Measurements from ENCODE around the gene TBXT. TPM values are rescaled to one million over a fixed set of nuclear protein-coding genes. Genes with fewer than 3 reads are reported as not detected.

The TBXT gene
- total RNA-seq (not detected), polyA plus RNA-seq (not detected)
- long read RNA-seq, donor 1 = 0 reads
- long read RNA-seq, donor 2 = 0 reads
- long read RNA-seq, donor 3 = 0 reads

GRCh38 chr6:166167801-166168615 lies at the start of gene TBXT:
TBXT (minus strand) TSS chr6:166167851; CDS start chr6:166167591, 260 bp downstream.
- TF ChIP-seq CTCF (IDR thresholded peaks at IDR 0.05) = no peak
- no peak for TF ChIP-seq EP300 (IDR thresholded peaks at IDR 0.05)
- no peak for TF ChIP-seq POLR2A (IDR thresholded peaks at IDR 0.05)
- H3K36me3 ChIP-seq = no peaks in the 10 kb centered on the region
- intact Hi-C loops (cut with DNase I) = no loop called here
- no peak for DNase-seq
- no peak within 1 kb of the TSS for H3K4me3 ChIP-seq
- H3K9me3 ChIP-seq = no peaks in the 10 kb centered on the region
- H3K27me3 ChIP-seq = peaks cover 3% of the 10 kb centered on the region
- peaks cover 3% of the 10 kb centered on the region for H3K4me1 ChIP-seq (ENCODE audit: insufficient read depth)
- WGBS, 3 donors = 0 to 3% (median 1%) methylated on average over 47 to 79 of the region's 79 CpGs
- no peak within 1 kb of the TSS for H3K27ac ChIP-seq

- Histone ChIP-seq H3K36me3 (no peaks in the 10 kb centered on the region), H3K27ac (no peak overlapping the region), H3K9me3 (no peaks in the 10 kb centered on the region), H3K27me3 (no peaks in the 10 kb centered on the region), H3K4me3 (no peak overlapping the region), H3K4me1 (ENCODE audit: insufficient read depth) (no peaks in the 10 kb centered on the region)
- intact Hi-C loops (cut with DNase I) = no loop called here
- 79 to 85% (median 82%) methylated on average over 3 of the region's 3 CpGs for WGBS, 3 donors
- no peak for TF ChIP-seq POLR2A (IDR thresholded peaks at IDR 0.05)
- TF ChIP-seq CTCF (IDR thresholded peaks at IDR 0.05) = no peak
- TF ChIP-seq EP300 (IDR thresholded peaks at IDR 0.05) = no peak
- no peak for DNase-seq
These were observed 39.6 kb upstream of the TBXT start for GRCh38 chr6:166207284-166207561.

- H3K27me3 ChIP-seq = no peaks in the 10 kb centered on the region
- H3K27ac ChIP-seq = no peak overlapping the region
- no peak overlapping the region for H3K4me3 ChIP-seq
- WGBS, 3 donors = 42 to 52% (median 44%) methylated on average over 8 of the region's 8 CpGs
- TF ChIP-seq POLR2A (IDR thresholded peaks at IDR 0.05) (no peak), EP300 (IDR thresholded peaks at IDR 0.05) (no peak), CTCF (IDR thresholded peaks at IDR 0.05) (no peak)
- H3K4me1 ChIP-seq (ENCODE audit: insufficient read depth) = no peaks in the 10 kb centered on the region
- DNase-seq = no peak
- intact Hi-C loops (cut with DNase I) = no loop called here
- no peaks in the 10 kb centered on the region for H3K36me3 ChIP-seq
- H3K9me3 ChIP-seq = no peaks in the 10 kb centered on the region
These were observed 39.0 kb upstream of the TBXT start for GRCh38 chr6:166206510-166207283.

GRCh38 chr6:166206066-166206465 lies 38.4 kb upstream of the TBXT start:
- H3K27me3 ChIP-seq = no peaks in the 10 kb centered on the region

More at GRCh38 chr6:166206066-166206465, 38.4 kb upstream of the TBXT start:
- WGBS, 3 donors = 75 to 83% (median 77%) methylated on average over 9 of the region's 9 CpGs
- Histone ChIP-seq H3K4me3 (no peak overlapping the region), H3K9me3 (no peaks in the 10 kb centered on the region), H3K36me3 (no peaks in the 10 kb centered on the region), H3K27ac (no peak overlapping the region), H3K4me1 (ENCODE audit: insufficient read depth) (no peaks in the 10 kb centered on the region)
- intact Hi-C loops (cut with DNase I) = no loop called here
- DNase-seq = no peak
- TF ChIP-seq POLR2A (IDR thresholded peaks at IDR 0.05) = no peak
- no peak for TF ChIP-seq EP300 (IDR thresholded peaks at IDR 0.05)
- no peak for TF ChIP-seq CTCF (IDR thresholded peaks at IDR 0.05)
